H9 (cell line): Measurements from ENCODE around the gene KRT6B. TPM values are rescaled to one million over a fixed set of nuclear protein-coding genes. Genes with fewer than 3 reads are reported as not detected.

ENCODE experiments used
- DNase-seq: peaks from one replicate; pipeline ENCODE4 v3.0.0-alpha.2; 2017
- H2AFZ ChIP-seq: one replicate; pipeline ENCODE4 v1.6.1; 2013; ENCODE audit warnings: mild to moderate bottlenecking, low read length, control low read depth, moderate library complexity
- H2AK5ac ChIP-seq: 2 replicates; pipeline ENCODE4 v1.6.1; 2013; ENCODE audit warnings: low read length, control low read depth, mixed read lengths; ENCODE audit not compliant: insufficient read length
- H2BK120ac ChIP-seq: one replicate; pipeline ENCODE4 v1.6.1; 2013; ENCODE audit warnings: low read depth, mild to moderate bottlenecking, low read length, control low read depth, inconsistent platforms; ENCODE audit not compliant: poor library complexity, severe bottlenecking
- H2BK12ac ChIP-seq: 2 replicates; pipeline ENCODE4 v1.6.1; 2013; ENCODE audit warnings: low read length, control low read depth, mixed read lengths, low read depth; ENCODE audit not compliant: insufficient read length
- H2BK15ac ChIP-seq: 2 replicates; pipeline ENCODE4 v1.6.1; 2013; ENCODE audit warnings: low read depth, low read length, control low read depth
- H2BK20ac ChIP-seq: one replicate; pipeline ENCODE4 v1.6.1; 2013; ENCODE audit warnings: low read depth, mild to moderate bottlenecking, low read length, control low read depth, inconsistent platforms; ENCODE audit not compliant: poor library complexity, severe bottlenecking
- H2BK5ac ChIP-seq: 2 replicates; pipeline ENCODE4 v1.6.1; 2013; ENCODE audit warnings: low read length, control low read depth, mixed read lengths; ENCODE audit not compliant: insufficient read length
- H3K14ac ChIP-seq: 2 replicates; pipeline ENCODE4 v1.6.1; 2013; ENCODE audit warnings: low read length, control low read depth; ENCODE audit not compliant: insufficient read depth
- H3K18ac ChIP-seq: 2 replicates; pipeline ENCODE4 v1.6.1; 2013; ENCODE audit warnings: low read depth, mild to moderate bottlenecking, mixed read lengths, low read length, control low read depth; ENCODE audit not compliant: insufficient read length
- H3K23ac ChIP-seq: 2 replicates; pipeline ENCODE4 v1.6.1; 2013; ENCODE audit warnings: low read length, control low read depth, mixed read lengths, low read depth; ENCODE audit not compliant: insufficient read length
- H3K23me2 ChIP-seq: 2 replicates; pipeline ENCODE4 v1.6.1; 2013; ENCODE audit warnings: low read depth, mild to moderate bottlenecking, mixed read lengths, low read length, control low read depth; ENCODE audit not compliant: insufficient read length, poor library complexity, severe bottlenecking
- H3K27ac ChIP-seq: 2 replicates; pipeline ENCODE4 v1.5.1; 2013; ENCODE audit warnings: low read length, control low read depth, mixed read lengths, low read depth; ENCODE audit not compliant: insufficient read length
- H3K27me3 ChIP-seq: 2 replicates; pipeline ENCODE4 v1.6.1; 2013; ENCODE audit warnings: low read length, control low read depth, inconsistent platforms; ENCODE audit not compliant: insufficient read depth
- H3K4ac ChIP-seq: 2 replicates; pipeline ENCODE4 v1.6.1; 2013; ENCODE audit warnings: low read depth, mild to moderate bottlenecking, control low read depth, inconsistent platforms, low read length, moderate library complexity
- H3K4me1 ChIP-seq: 2 replicates; pipeline ENCODE4 v1.6.1; 2013; ENCODE audit warnings: low read length, control low read depth, inconsistent platforms; ENCODE audit not compliant: insufficient read depth
- H3K4me2 ChIP-seq: 2 replicates; pipeline ENCODE4 v1.6.1; 2013; ENCODE audit warnings: low read length, control low read depth, mixed read lengths; ENCODE audit not compliant: insufficient read length, insufficient read depth
- H3K56ac ChIP-seq: 2 replicates; pipeline ENCODE4 v1.6.1; 2013; ENCODE audit warnings: low read depth, mild to moderate bottlenecking, mixed read lengths, low read length, control low read depth; ENCODE audit not compliant: insufficient read length
- H3K79me1 ChIP-seq: 2 replicates; pipeline ENCODE4 v1.6.1; 2013; ENCODE audit warnings: low read depth, mild to moderate bottlenecking, moderate library complexity, low read length, control low read depth, inconsistent platforms; ENCODE audit not compliant: insufficient read depth, poor library complexity, severe bottlenecking
- H3K79me2 ChIP-seq: 2 replicates; pipeline ENCODE4 v1.6.1; 2013; ENCODE audit warnings: low read length, control low read depth, inconsistent platforms; ENCODE audit not compliant: insufficient read depth
- H3K9ac ChIP-seq: 2 replicates; pipeline ENCODE4 v1.6.1; 2013; ENCODE audit warnings: low read length, control low read depth, mixed read lengths; ENCODE audit not compliant: insufficient read length; ENCODE audit errors: extremely low read depth
- H3K9me3 ChIP-seq: one replicate; pipeline ENCODE4 v1.6.1; 2013; ENCODE audit warnings: low read depth, low read length, inconsistent platforms; ENCODE audit not compliant: control insufficient read depth
- H3T11ph ChIP-seq: one replicate; pipeline ENCODE4 v1.6.1; 2013; ENCODE audit warnings: mild to moderate bottlenecking, low read length, control low read depth, inconsistent platforms
- H4K20me1 ChIP-seq: one replicate; pipeline ENCODE4 v1.6.1; 2013; ENCODE audit not compliant: control insufficient read depth, insufficient read length, insufficient read depth
- H4K5ac ChIP-seq: 2 replicates; pipeline ENCODE4 v1.6.1; 2013; ENCODE audit warnings: low read depth, mild to moderate bottlenecking, mixed read lengths, low read length, control low read depth; ENCODE audit not compliant: insufficient read length
- H4K8ac ChIP-seq: replicated peaks from 2 replicates; pipeline ENCODE4 v1.6.1; 2013; ENCODE audit warnings: low read length, control low read depth, mixed read lengths, low read depth; ENCODE audit not compliant: insufficient read length
- H4K91ac ChIP-seq: 2 replicates; pipeline ENCODE4 v1.6.1; 2013; ENCODE audit warnings: low read depth, mild to moderate bottlenecking, moderate library complexity, mixed read lengths, low read length, control low read depth; ENCODE audit not compliant: insufficient read length
- H3K27ac Mint-ChIP-seq, 3 experiments: 2 replicates in 2 of 3; 3 replicates in 1 of 3; pipeline ENCODE4 v1.8.0; 2020 to 2021; ENCODE audit warnings: mixed read lengths in 3 of 3, mild to moderate bottlenecking in 1 of 3, moderate library complexity in 1 of 3
- H3K27me3 Mint-ChIP-seq: 2 replicates; pipeline ENCODE4 v1.8.0; 2021; ENCODE audit warnings: low read depth, mild to moderate bottlenecking, moderate library complexity, mixed read lengths
- H3K36me3 Mint-ChIP-seq, 3 experiments: 2 replicates in 2 of 3; 3 replicates in 1 of 3; pipeline ENCODE4 v1.8.0; 2020 to 2021; ENCODE audit warnings: low read depth in 3 of 3, mixed read lengths in 3 of 3; ENCODE audit not compliant: insufficient read depth in 1 of 3
- H3K4me1 Mint-ChIP-seq, 2 experiments: 2 replicates each; pipeline ENCODE4 v1.8.0; 2020; ENCODE audit warnings: mixed read lengths in 2 of 2
- H3K4me3 Mint-ChIP-seq, 2 experiments: 2 replicates in 1 of 2; 3 replicates in 1 of 2; pipeline ENCODE4 v1.8.0; 2020 to 2021; ENCODE audit warnings: mild to moderate bottlenecking in 2 of 2, mixed read lengths in 2 of 2, moderate library complexity in 1 of 2
- H3K9me3 Mint-ChIP-seq, 2 experiments: 2 replicates in 1 of 2; 3 replicates in 1 of 2; pipeline ENCODE4 v1.8.0; 2020; ENCODE audit warnings: mild to moderate bottlenecking in 2 of 2, mixed read lengths in 2 of 2, moderate library complexity in 1 of 2
- WGBS: extraction: QIAGEN DNeasy Blood & Tissue Kit; methylation state at CpG from one replicate; pipeline ENCODE4 v1.1.7; 2013; ENCODE audit warnings: missing lambda C conversion rate, low lambda C conversion rate, mixed read lengths; ENCODE audit not compliant: insufficient read length; ENCODE audit errors: extremely low coverage; 5-methylcytosine and 5-hydroxymethylcytosine counted together
- total RNA-seq: library from RNA; stranded (reverse); gene quantifications from 2 replicates; pipeline ENCODE4 v1.2.1, GENCODE V29; 2021
- TF ChIP-seq, protein P1 (sequence below): fragments of 200-600 bp; sonication (generic); conservative IDR thresholded peaks from 3 replicates; pipeline ENCODE4 v1.8.0; 2021; ENCODE audit warnings: antibody characterized with exemption, mild to moderate bottlenecking

KRT6B gene
- total RNA-seq, 1 experiment from 2014 or later: not detected

DNA sequence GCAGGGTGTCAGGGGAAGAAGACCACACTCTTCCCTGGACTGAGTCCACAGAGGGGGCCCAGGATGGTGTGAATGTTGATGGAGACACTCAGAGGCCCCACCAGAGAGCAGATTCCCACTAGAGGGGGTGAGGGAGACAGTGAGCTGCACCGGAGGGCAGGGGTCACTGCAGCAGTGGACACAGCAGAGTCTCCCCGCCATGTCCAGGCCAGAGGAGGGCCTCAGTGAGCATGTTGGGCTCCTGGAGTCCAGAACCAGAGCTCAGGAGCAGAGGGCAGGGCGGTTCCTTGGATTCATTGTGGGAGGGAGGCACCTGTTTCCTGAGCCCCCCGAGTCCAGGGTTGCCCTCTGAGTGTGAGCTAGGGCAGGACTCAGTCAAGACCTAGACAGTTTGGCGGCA lies 44.0 kb downstream of the KRT6B start:
- peaks cover 2 to 5% (median 4%) of the 10 kb centered on the region in 3 experiments; a peak in 5 of 7 replicates for H3K36me3 Mint-ChIP-seq
- no peak overlapping the region for H2BK120ac ChIP-seq
- TF ChIP-seq, protein P1, sequence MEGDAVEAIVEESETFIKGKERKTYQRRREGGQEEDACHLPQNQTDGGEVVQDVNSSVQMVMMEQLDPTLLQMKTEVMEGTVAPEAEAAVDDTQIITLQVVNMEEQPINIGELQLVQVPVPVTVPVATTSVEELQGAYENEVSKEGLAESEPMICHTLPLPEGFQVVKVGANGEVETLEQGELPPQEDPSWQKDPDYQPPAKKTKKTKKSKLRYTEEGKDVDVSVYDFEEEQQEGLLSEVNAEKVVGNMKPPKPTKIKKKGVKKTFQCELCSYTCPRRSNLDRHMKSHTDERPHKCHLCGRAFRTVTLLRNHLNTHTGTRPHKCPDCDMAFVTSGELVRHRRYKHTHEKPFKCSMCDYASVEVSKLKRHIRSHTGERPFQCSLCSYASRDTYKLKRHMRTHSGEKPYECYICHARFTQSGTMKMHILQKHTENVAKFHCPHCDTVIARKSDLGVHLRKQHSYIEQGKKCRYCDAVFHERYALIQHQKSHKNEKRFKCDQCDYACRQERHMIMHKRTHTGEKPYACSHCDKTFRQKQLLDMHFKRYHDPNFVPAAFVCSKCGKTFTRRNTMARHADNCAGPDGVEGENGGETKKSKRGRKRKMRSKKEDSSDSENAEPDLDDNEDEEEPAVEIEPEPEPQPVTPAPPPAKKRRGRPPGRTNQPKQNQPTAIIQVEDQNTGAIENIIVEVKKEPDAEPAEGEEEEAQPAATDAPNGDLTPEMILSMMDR: peak; percentile 19; the same call in 1 of the 3 replicates

More for the DNA sequence above, 44.0 kb downstream of the KRT6B start:
- peaks cover 12% of the 10 kb centered on the region; the same call in 1 of the 2 replicates for H3K27me3 Mint-ChIP-seq
- peaks cover 5 to 6% of the 10 kb centered on the region in 2 experiments for H3K4me1 Mint-ChIP-seq
- H2BK20ac ChIP-seq: no peak overlapping the region
- H2BK5ac ChIP-seq: no peak overlapping the region
- peaks cover 1% of the 10 kb centered on the region; the same call in 1 of the 2 replicates for H3K4me1 ChIP-seq
- no peak for DNase-seq
- H3T11ph ChIP-seq: no peak overlapping the region
- H3K27ac Mint-ChIP-seq: no peak overlapping the region
- H2BK15ac ChIP-seq: no peak overlapping the region
- H4K8ac ChIP-seq: no peak overlapping the region
- no peak overlapping the region for H2BK12ac ChIP-seq
- H3K4me2 ChIP-seq: no peak overlapping the region
- H3K23me2 ChIP-seq: no peaks in the 10 kb centered on the region
- no peaks in the 10 kb centered on the region for H3K79me2 ChIP-seq
- H3K56ac ChIP-seq: no peak overlapping the region
- no peaks in the 10 kb centered on the region for H4K20me1 ChIP-seq
- peaks cover 16 to 17% of the 10 kb centered on the region in 2 experiments for H3K9me3 Mint-ChIP-seq
- no peak overlapping the region; the same call in 1 of the 2 replicates for H3K14ac ChIP-seq
- no peak overlapping the region for H3K4ac ChIP-seq
- H4K5ac ChIP-seq: no peak overlapping the region
- no peaks in the 10 kb centered on the region for H3K9me3 ChIP-seq
- H3K79me1 ChIP-seq: no peaks in the 10 kb centered on the region
- no peak overlapping the region for H2AK5ac ChIP-seq
- no peak overlapping the region for H3K18ac ChIP-seq
- no peak overlapping the region for H2AFZ ChIP-seq
- no peak overlapping the region for H3K4me3 Mint-ChIP-seq
- H3K23ac ChIP-seq: no peak overlapping the region
- no peaks in the 10 kb centered on the region for H3K27me3 ChIP-seq
- no peak overlapping the region for H3K9ac ChIP-seq
- WGBS: no CpG with 5 or more reads among the region's 5 CpGs
- no peak overlapping the region for H3K27ac ChIP-seq
- no peak overlapping the region for H4K91ac ChIP-seq
